Upper lobe of left lung (tissue), 4 donors: ENCODE results near the gene FUT8.

ENCODE experiments used
- CTCF ChIP-seq, 6 experiments: fragments of 450-650 bp in 4 of 6; fragments of 200-600 bp in 2 of 6; sonication (generic) in 2 of 6; IDR thresholded peaks; one replicate each; pipeline ENCODE4 v1.5.1; 2016 to 2019; ENCODE audit warnings: antibody characterized with exemption in 6 of 6
- POLR2A ChIP-seq, 4 donors: fragments of 450-650 bp; IDR thresholded peaks; one replicate each; pipeline ENCODE4 v1.5.1; 2016 to 2017; ENCODE audit warnings: antibody characterized with exemption in 4 of 4, mild to moderate bottlenecking in 2 of 4
- POLR2AphosphoS5 ChIP-seq, 2 donors: sonication (generic); formaldehyde crosslinking; IDR thresholded peaks; one replicate each; pipeline ENCODE4 v1.5.1; 2017; ENCODE audit warnings: antibody characterized with exemption in 2 of 2

GRCh38 chr14:65483647-65484046 lies 71.1 kb downstream of the FUT8 start:
- TF ChIP-seq POLR2A (IDR thresholded peaks at IDR 0.05) (no peak), CTCF (IDR thresholded peaks at IDR 0.05) (no peak), POLR2AphosphoS5 (IDR thresholded peaks at IDR 0.05) (no peak)
